GM12872 (cell line): ENCODE measurements around the gene CHRD.

Experiments
- TF ChIP-seq, protein P1 (sequence below): IDR thresholded peaks from 3 replicates; pipeline ENCODE4 v1.5.1; 2011; ENCODE audit warnings: low read depth, mild to moderate bottlenecking, low read length, moderate library complexity; ENCODE audit not compliant: insufficient read depth

The CHRD gene

DNA sequence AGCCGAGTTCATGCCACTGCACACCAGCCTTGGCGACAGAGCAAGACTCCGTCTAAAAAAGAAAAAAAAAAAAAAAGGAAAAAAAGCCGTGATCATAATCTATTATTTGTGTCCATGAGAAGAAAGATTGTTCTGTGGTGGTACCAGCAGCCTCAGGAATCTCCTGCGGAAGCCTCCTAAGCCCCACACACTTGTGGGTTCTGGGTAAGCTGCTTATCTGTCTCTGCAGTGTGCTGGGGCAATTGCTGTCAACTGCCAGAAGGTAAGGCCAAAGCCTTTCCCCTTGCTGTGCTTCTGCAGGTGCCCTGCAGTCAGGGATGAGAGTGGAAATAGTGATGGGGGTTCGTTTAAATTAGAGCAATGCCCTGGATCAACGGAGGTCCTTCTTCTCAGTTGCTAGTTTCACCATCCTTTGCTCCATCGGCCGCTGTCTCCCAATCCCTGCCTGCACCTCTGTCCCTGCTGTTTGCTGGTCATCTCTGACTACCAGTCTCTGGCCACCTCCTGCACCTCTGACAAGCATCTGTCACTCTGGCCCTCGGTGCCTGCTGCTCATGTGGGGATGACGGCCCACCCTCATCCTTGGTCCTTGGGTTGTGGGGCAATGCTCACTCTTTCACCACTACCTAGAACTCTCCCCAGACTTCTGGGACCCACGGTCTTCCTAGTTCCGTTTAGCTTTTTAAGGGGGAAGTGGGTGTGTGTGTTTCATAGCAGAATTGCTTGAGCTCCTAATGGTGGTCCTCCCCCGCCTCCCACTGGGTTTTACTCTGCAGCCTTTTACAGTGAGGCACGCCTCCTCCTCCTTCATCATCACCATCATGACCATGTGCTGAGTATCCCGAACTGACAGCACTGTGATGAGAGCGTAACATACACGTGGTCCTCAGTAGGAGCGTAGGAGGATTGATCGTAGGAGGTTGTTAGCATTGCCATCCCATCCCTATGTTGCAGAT lies 25.5 kb downstream of the CHRD start:
- TF ChIP-seq, protein P1, sequence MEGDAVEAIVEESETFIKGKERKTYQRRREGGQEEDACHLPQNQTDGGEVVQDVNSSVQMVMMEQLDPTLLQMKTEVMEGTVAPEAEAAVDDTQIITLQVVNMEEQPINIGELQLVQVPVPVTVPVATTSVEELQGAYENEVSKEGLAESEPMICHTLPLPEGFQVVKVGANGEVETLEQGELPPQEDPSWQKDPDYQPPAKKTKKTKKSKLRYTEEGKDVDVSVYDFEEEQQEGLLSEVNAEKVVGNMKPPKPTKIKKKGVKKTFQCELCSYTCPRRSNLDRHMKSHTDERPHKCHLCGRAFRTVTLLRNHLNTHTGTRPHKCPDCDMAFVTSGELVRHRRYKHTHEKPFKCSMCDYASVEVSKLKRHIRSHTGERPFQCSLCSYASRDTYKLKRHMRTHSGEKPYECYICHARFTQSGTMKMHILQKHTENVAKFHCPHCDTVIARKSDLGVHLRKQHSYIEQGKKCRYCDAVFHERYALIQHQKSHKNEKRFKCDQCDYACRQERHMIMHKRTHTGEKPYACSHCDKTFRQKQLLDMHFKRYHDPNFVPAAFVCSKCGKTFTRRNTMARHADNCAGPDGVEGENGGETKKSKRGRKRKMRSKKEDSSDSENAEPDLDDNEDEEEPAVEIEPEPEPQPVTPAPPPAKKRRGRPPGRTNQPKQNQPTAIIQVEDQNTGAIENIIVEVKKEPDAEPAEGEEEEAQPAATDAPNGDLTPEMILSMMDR = no peak

DNA sequence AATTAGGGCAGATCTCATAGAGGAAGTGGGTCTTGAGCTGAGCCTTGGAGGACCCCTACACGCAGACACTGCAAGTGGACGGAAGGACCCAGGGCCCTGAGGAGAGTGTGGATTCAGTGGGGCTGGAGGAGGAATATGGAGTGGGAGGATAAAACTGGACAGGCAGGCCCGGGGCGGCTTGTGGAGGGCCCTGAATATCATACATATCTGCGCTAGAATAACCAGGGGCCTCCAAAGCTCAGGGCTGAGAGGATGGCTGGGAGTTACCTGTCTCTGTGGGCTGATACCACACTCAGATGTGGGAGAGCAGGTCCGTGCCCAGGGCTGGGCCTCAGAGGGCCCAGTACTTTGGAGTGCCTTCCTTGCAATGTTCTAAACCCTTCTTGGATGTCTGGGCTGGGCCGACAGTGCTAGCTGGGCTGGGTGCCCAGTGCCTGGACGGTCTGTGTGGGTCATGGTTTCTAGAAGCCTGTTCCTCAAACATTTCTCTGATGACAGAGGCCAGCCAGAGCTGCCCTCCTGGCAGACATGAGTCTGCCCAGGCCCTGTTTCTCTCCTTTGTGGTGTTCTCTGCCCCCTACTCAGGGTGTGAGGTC lies 29.6 kb downstream of the CHRD start:
- TF ChIP-seq, protein P1 = no peak

DNA sequence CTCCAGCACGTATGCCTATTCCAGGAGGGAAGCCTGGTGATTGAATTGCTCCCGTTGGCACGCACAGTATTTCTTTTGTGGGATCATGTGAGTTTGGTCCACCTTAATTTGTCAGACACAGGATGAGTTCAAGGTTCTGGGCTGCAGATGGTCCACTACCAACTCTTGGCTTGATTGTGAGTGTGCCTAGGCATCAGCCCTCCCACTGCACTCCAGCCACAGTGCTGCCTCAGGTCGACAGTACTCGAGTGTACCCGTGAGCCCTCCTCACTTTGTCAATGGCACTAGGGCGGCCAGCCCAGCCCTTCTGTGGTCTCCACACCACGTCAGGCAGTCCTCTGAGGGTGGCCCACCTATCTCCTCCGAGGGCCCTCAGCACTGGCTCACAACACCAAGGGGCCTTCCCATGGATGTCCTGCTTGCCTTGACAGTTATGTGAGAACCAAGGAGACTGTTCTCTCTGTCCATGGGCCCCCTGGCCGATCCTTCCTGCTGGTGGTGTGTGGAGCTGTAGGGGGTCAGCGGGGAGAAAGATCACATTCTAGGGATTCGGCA lies 30.2 kb downstream of the CHRD start:
- TF ChIP-seq, protein P1 = no peak

DNA sequence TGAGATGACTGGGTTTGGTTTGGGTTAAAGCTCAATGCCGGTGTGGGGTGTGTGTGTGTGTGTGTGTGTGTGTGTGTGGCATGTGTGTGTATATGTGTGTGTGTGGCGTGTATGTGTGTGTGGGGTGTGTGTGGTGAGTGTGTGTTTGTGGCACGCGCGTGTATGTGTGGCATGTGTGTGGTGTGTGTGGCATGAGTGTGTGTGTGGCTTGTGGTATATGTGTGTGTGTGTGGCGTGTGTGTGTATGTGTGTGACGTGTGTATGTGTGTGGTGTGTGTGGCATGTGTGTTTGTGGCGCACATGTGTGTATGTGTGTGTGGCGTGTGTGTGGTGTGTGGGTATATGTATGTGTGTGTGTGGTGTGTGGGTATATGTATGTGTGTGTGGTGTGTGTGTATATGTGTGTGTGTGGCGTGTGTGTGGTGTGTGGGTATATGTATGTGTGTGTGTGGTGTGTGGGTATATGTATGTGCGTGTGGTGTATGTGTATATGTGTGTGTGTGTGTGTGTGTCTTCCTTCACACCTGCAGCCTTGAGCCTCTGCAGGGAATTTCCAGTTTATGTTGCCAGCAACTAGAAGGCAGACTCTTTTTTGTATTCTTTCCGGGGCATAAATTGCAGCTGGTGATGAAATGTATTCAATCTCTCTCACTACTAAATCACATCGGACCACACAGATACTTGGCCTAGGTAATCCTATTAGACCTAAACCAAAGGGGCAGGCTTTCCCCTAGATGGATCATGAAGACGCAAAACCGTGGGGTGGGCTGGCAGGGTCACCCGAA lies 34.8 kb downstream of the CHRD start:
- TF ChIP-seq, protein P1 = no peak

DNA sequence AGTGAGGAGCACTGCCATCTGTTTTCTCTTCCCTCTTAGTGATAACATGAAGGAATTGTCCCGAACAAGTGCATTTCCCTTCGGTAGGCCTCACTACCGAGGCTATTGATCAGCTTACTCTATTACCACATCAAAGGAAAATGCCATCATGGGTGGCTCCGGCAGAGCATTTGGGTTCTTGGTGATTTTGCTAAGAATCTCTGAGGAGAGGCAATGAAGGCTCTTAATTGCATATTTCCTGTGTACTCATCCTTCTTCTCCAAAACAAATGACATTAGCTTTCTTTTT lies 35.3 kb downstream of the CHRD start:
- TF ChIP-seq, protein P1 = no peak

DNA sequence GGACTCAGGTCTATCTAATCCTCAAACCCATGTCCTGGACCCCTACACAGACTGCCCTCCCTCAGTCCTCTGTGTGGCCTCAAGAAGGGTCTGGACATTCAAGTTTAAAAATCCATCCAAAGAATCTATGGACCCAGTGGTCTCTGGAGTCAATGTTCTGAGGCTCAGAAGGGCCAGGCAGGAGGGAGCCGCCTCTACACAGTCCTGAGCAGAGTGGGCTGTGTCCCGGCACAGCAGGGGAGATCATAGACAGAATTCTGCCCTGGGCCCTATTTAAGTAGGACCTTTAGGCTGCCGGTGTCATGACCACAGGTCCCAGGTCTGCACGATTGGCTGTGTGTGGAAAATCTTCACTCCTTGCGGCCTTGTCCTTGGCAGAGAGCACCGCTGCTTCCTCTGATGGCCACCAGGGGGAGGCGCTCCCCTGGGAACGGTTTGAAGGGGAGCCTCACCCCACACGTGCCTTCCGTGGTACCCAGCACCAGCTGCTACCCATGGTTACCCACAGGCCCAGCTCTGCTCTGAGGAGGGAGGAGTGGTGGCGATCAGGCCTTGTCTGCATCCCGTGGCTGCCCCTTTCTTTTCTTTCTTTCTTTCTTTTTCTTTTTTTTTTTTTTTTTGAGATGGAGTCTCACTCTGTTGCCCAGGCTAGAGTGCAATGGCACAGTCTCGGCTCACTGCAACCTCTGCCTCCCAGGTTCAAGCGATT lies 37.9 kb downstream of the CHRD start:
- TF ChIP-seq, protein P1 = peak; percentile 99
